H9 (cell line): ENCODE results near the gene SLC7A4. TPM values are rescaled to one million over a fixed set of nuclear protein-coding genes. Genes with fewer than 3 reads are reported as not detected.

Source experiments
- DNase-seq: peaks from one replicate; pipeline ENCODE4 v3.0.0-alpha.2; 2017
- H2AFZ ChIP-seq: one replicate; pipeline ENCODE4 v1.6.1; 2013; ENCODE audit warnings: mild to moderate bottlenecking, low read length, control low read depth, moderate library complexity
- H2AK5ac ChIP-seq: 2 replicates; pipeline ENCODE4 v1.6.1; 2013; ENCODE audit warnings: low read length, control low read depth, mixed read lengths; ENCODE audit not compliant: insufficient read length
- H2BK120ac ChIP-seq: one replicate; pipeline ENCODE4 v1.6.1; 2013; ENCODE audit warnings: low read depth, mild to moderate bottlenecking, low read length, control low read depth, inconsistent platforms; ENCODE audit not compliant: poor library complexity, severe bottlenecking
- H2BK12ac ChIP-seq: 2 replicates; pipeline ENCODE4 v1.6.1; 2013; ENCODE audit warnings: low read length, control low read depth, mixed read lengths, low read depth; ENCODE audit not compliant: insufficient read length
- H2BK15ac ChIP-seq: 2 replicates; pipeline ENCODE4 v1.6.1; 2013; ENCODE audit warnings: low read depth, low read length, control low read depth
- H2BK20ac ChIP-seq: one replicate; pipeline ENCODE4 v1.6.1; 2013; ENCODE audit warnings: low read depth, mild to moderate bottlenecking, low read length, control low read depth, inconsistent platforms; ENCODE audit not compliant: poor library complexity, severe bottlenecking
- H2BK5ac ChIP-seq: 2 replicates; pipeline ENCODE4 v1.6.1; 2013; ENCODE audit warnings: low read length, control low read depth, mixed read lengths; ENCODE audit not compliant: insufficient read length
- H3K14ac ChIP-seq: 2 replicates; pipeline ENCODE4 v1.6.1; 2013; ENCODE audit warnings: low read length, control low read depth; ENCODE audit not compliant: insufficient read depth
- H3K18ac ChIP-seq: 2 replicates; pipeline ENCODE4 v1.6.1; 2013; ENCODE audit warnings: low read depth, mild to moderate bottlenecking, mixed read lengths, low read length, control low read depth; ENCODE audit not compliant: insufficient read length
- H3K23ac ChIP-seq: 2 replicates; pipeline ENCODE4 v1.6.1; 2013; ENCODE audit warnings: low read length, control low read depth, mixed read lengths, low read depth; ENCODE audit not compliant: insufficient read length
- H3K23me2 ChIP-seq: 2 replicates; pipeline ENCODE4 v1.6.1; 2013; ENCODE audit warnings: low read depth, mild to moderate bottlenecking, mixed read lengths, low read length, control low read depth; ENCODE audit not compliant: insufficient read length, poor library complexity, severe bottlenecking
- H3K27ac ChIP-seq: 2 replicates; pipeline ENCODE4 v1.5.1; 2013; ENCODE audit warnings: low read length, control low read depth, mixed read lengths, low read depth; ENCODE audit not compliant: insufficient read length
- H3K27me3 ChIP-seq: 2 replicates; pipeline ENCODE4 v1.6.1; 2013; ENCODE audit warnings: low read length, control low read depth, inconsistent platforms; ENCODE audit not compliant: insufficient read depth
- H3K4ac ChIP-seq: 2 replicates; pipeline ENCODE4 v1.6.1; 2013; ENCODE audit warnings: low read depth, mild to moderate bottlenecking, control low read depth, inconsistent platforms, low read length, moderate library complexity
- H3K4me1 ChIP-seq: 2 replicates; pipeline ENCODE4 v1.6.1; 2013; ENCODE audit warnings: low read length, control low read depth, inconsistent platforms; ENCODE audit not compliant: insufficient read depth
- H3K4me2 ChIP-seq: 2 replicates; pipeline ENCODE4 v1.6.1; 2013; ENCODE audit warnings: low read length, control low read depth, mixed read lengths; ENCODE audit not compliant: insufficient read length, insufficient read depth
- H3K56ac ChIP-seq: 2 replicates; pipeline ENCODE4 v1.6.1; 2013; ENCODE audit warnings: low read depth, mild to moderate bottlenecking, mixed read lengths, low read length, control low read depth; ENCODE audit not compliant: insufficient read length
- H3K79me1 ChIP-seq: 2 replicates; pipeline ENCODE4 v1.6.1; 2013; ENCODE audit warnings: low read depth, mild to moderate bottlenecking, moderate library complexity, low read length, control low read depth, inconsistent platforms; ENCODE audit not compliant: insufficient read depth, poor library complexity, severe bottlenecking
- H3K79me2 ChIP-seq: 2 replicates; pipeline ENCODE4 v1.6.1; 2013; ENCODE audit warnings: low read length, control low read depth, inconsistent platforms; ENCODE audit not compliant: insufficient read depth
- H3K9ac ChIP-seq: 2 replicates; pipeline ENCODE4 v1.6.1; 2013; ENCODE audit warnings: low read length, control low read depth, mixed read lengths; ENCODE audit not compliant: insufficient read length; ENCODE audit errors: extremely low read depth
- H3K9me3 ChIP-seq: one replicate; pipeline ENCODE4 v1.6.1; 2013; ENCODE audit warnings: low read depth, low read length, inconsistent platforms; ENCODE audit not compliant: control insufficient read depth
- H3T11ph ChIP-seq: one replicate; pipeline ENCODE4 v1.6.1; 2013; ENCODE audit warnings: mild to moderate bottlenecking, low read length, control low read depth, inconsistent platforms
- H4K20me1 ChIP-seq: one replicate; pipeline ENCODE4 v1.6.1; 2013; ENCODE audit not compliant: control insufficient read depth, insufficient read length, insufficient read depth
- H4K5ac ChIP-seq: 2 replicates; pipeline ENCODE4 v1.6.1; 2013; ENCODE audit warnings: low read depth, mild to moderate bottlenecking, mixed read lengths, low read length, control low read depth; ENCODE audit not compliant: insufficient read length
- H4K8ac ChIP-seq: replicated peaks from 2 replicates; pipeline ENCODE4 v1.6.1; 2013; ENCODE audit warnings: low read length, control low read depth, mixed read lengths, low read depth; ENCODE audit not compliant: insufficient read length
- H4K91ac ChIP-seq: 2 replicates; pipeline ENCODE4 v1.6.1; 2013; ENCODE audit warnings: low read depth, mild to moderate bottlenecking, moderate library complexity, mixed read lengths, low read length, control low read depth; ENCODE audit not compliant: insufficient read length
- H3K27ac Mint-ChIP-seq, 3 experiments: 2 replicates in 2 of 3; 3 replicates in 1 of 3; pipeline ENCODE4 v1.8.0; 2020 to 2021; ENCODE audit warnings: mixed read lengths in 3 of 3, mild to moderate bottlenecking in 1 of 3, moderate library complexity in 1 of 3
- H3K27me3 Mint-ChIP-seq: 2 replicates; pipeline ENCODE4 v1.8.0; 2021; ENCODE audit warnings: low read depth, mild to moderate bottlenecking, moderate library complexity, mixed read lengths
- H3K36me3 Mint-ChIP-seq, 3 experiments: 2 replicates in 2 of 3; 3 replicates in 1 of 3; pipeline ENCODE4 v1.8.0; 2020 to 2021; ENCODE audit warnings: low read depth in 3 of 3, mixed read lengths in 3 of 3; ENCODE audit not compliant: insufficient read depth in 1 of 3
- H3K4me1 Mint-ChIP-seq, 2 experiments: 2 replicates each; pipeline ENCODE4 v1.8.0; 2020; ENCODE audit warnings: mixed read lengths in 2 of 2
- H3K4me3 Mint-ChIP-seq, 2 experiments: 2 replicates in 1 of 2; 3 replicates in 1 of 2; pipeline ENCODE4 v1.8.0; 2020 to 2021; ENCODE audit warnings: mild to moderate bottlenecking in 2 of 2, mixed read lengths in 2 of 2, moderate library complexity in 1 of 2
- H3K9me3 Mint-ChIP-seq, 2 experiments: 2 replicates in 1 of 2; 3 replicates in 1 of 2; pipeline ENCODE4 v1.8.0; 2020; ENCODE audit warnings: mild to moderate bottlenecking in 2 of 2, mixed read lengths in 2 of 2, moderate library complexity in 1 of 2
- WGBS: extraction: QIAGEN DNeasy Blood & Tissue Kit; methylation state at CpG from one replicate; pipeline ENCODE4 v1.1.7; 2013; ENCODE audit warnings: missing lambda C conversion rate, low lambda C conversion rate, mixed read lengths; ENCODE audit not compliant: insufficient read length; ENCODE audit errors: extremely low coverage; 5-methylcytosine and 5-hydroxymethylcytosine counted together
- total RNA-seq: library from RNA; stranded (reverse); gene quantifications from 2 replicates; pipeline ENCODE4 v1.2.1, GENCODE V29; 2021
- TF ChIP-seq, protein P1 (sequence below): fragments of 200-600 bp; sonication (generic); conservative IDR thresholded peaks from 3 replicates; pipeline ENCODE4 v1.8.0; 2021; ENCODE audit warnings: antibody characterized with exemption, mild to moderate bottlenecking

SLC7A4 gene
- total RNA-seq, 1 experiment from 2014 or later: 0.09 TPM

DNA sequence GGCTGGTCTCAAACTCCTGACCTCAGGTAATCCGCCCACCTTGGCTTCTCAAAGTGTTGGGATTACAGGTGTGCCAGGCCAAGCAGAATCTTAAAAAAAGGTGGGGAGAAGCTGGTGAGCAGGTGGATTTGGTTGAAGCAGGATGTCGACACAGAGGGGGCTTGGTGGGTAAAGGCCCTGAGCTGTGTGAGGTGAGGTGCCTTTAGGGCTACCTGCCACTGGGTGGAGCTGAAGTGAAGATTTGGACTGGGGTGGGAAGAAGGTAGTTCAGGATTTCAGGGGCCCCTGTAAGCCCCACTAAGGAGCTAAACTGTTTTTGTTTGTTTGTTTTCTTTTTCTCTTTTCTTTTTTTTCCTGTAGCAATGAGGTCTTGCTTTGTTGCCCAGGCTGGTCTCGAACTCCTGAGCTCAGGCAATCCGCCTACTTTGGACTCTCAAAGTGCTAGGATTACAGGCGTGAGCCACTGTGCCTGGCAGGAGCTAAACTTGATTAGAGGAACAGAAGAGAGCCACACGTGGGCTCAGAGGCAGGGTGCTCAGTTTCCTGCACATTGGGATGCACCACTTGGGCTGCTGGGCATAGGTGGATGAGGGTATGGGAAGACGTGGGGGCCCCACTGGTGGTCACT, 11.4 kb downstream of the SLC7A4 start:
- H3K9me3 Mint-ChIP-seq: peaks cover 6 to 8% of the 10 kb centered on the region in 2 experiments; a peak in 4 of 5 replicates
- Histone ChIP-seq H3K18ac (no peak overlapping the region), H2AFZ (no peak overlapping the region), H3T11ph (no peak overlapping the region), H3K4me1 (no peaks in the 10 kb centered on the region), H3K27ac (no peak overlapping the region), H3K14ac (no peak overlapping the region), H2BK120ac (no peak overlapping the region), H2AK5ac (no peak overlapping the region), H3K23ac (no peak overlapping the region), H4K5ac (no peak overlapping the region), H4K8ac (no peak overlapping the region), H4K20me1 (no peaks in the 10 kb centered on the region), H2BK15ac (no peak overlapping the region), H2BK12ac (no peak overlapping the region), H3K9ac (no peak overlapping the region), H3K79me2 (no peaks in the 10 kb centered on the region), H3K4me2 (no peak overlapping the region), H3K23me2 (no peaks in the 10 kb centered on the region), H4K91ac (no peak overlapping the region), H3K4ac (no peak overlapping the region), H3K79me1 (no peaks in the 10 kb centered on the region), H3K27me3 (no peaks in the 10 kb centered on the region), H3K9me3 (no peaks in the 10 kb centered on the region), H3K56ac (no peak overlapping the region), H2BK20ac (no peak overlapping the region), H2BK5ac (no peak overlapping the region)
- H3K27me3 Mint-ChIP-seq: peaks cover 27% of the 10 kb centered on the region
- peak overlapping the region in 1 of 3 experiments; percentile 62; a peak in 1 of 7 replicates for H3K27ac Mint-ChIP-seq
- DNase-seq: peak; percentile 74
- no CpG with 5 or more reads among the region's 7 CpGs for WGBS
- peak overlapping the region in 1 of 2 experiments; percentile 37; a peak in 1 of 5 replicates for H3K4me3 Mint-ChIP-seq
- peaks cover 0 to 3% of the 10 kb centered on the region in 2 experiments; a peak in 1 of 4 replicates for H3K4me1 Mint-ChIP-seq
- H3K36me3 Mint-ChIP-seq: no peaks in the 10 kb centered on the region
- TF ChIP-seq, protein P1, sequence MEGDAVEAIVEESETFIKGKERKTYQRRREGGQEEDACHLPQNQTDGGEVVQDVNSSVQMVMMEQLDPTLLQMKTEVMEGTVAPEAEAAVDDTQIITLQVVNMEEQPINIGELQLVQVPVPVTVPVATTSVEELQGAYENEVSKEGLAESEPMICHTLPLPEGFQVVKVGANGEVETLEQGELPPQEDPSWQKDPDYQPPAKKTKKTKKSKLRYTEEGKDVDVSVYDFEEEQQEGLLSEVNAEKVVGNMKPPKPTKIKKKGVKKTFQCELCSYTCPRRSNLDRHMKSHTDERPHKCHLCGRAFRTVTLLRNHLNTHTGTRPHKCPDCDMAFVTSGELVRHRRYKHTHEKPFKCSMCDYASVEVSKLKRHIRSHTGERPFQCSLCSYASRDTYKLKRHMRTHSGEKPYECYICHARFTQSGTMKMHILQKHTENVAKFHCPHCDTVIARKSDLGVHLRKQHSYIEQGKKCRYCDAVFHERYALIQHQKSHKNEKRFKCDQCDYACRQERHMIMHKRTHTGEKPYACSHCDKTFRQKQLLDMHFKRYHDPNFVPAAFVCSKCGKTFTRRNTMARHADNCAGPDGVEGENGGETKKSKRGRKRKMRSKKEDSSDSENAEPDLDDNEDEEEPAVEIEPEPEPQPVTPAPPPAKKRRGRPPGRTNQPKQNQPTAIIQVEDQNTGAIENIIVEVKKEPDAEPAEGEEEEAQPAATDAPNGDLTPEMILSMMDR: peak; percentile 73
